ENCODE measurements around the gene NDRG3.

DNA sequence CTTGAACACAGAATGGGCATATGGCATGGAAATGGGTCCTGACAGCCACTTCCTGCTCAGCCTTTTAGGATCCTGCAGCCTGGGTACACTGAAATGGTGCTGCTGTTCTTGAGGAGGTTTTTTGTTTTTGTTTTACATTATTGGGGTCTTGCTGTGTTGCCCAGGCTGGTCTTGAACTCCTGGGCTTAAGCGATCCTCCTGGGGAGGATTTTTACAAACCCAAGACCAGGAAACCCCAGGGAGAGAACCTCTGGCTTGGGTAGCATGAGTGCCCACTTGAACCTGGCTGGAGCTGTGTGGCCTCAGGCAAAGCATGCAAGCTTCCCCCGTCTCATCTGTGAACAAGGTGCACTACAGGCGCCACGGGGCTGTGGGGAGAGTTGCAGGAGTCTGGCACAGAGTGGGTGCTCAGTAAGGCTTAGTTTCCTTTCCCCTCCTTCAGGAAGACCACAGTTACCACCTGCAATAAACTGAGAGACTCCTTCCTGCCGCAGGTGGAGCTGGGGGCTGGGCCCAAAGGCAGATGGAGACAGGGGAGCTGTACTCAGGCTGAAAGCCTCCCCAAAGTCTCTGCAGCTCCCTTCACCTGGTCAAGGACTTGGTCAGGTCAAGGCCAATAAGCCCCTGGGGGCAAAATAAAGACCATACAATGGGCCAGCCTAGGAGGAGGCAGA lies 101.7 kb downstream of the NDRG3 start:
- TF ChIP-seq, protein P1, sequence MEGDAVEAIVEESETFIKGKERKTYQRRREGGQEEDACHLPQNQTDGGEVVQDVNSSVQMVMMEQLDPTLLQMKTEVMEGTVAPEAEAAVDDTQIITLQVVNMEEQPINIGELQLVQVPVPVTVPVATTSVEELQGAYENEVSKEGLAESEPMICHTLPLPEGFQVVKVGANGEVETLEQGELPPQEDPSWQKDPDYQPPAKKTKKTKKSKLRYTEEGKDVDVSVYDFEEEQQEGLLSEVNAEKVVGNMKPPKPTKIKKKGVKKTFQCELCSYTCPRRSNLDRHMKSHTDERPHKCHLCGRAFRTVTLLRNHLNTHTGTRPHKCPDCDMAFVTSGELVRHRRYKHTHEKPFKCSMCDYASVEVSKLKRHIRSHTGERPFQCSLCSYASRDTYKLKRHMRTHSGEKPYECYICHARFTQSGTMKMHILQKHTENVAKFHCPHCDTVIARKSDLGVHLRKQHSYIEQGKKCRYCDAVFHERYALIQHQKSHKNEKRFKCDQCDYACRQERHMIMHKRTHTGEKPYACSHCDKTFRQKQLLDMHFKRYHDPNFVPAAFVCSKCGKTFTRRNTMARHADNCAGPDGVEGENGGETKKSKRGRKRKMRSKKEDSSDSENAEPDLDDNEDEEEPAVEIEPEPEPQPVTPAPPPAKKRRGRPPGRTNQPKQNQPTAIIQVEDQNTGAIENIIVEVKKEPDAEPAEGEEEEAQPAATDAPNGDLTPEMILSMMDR (IDR thresholded peaks at IDR 0.05) = no peak
- no peak for TF ChIP-seq POLR2A (IDR thresholded peaks at IDR 0.05)

All from vagina (tissue), 2 donors.